OCI-LY1 (cell line): ENCODE results near the gene ITPRID2.

Experiments
- CTCF ChIP-seq: fragments of 200-600 bp; sonication (generic), shearing (Covaris generic); IDR thresholded peaks from 2 replicates; pipeline ENCODE4 v1.5.1; 2017; ENCODE audit warnings: mild to moderate bottlenecking, antibody characterized with exemption, low read length, moderate library complexity, mixed read lengths
- EZH2 ChIP-seq: fragments of 200-600 bp; sonication (generic), shearing (Covaris generic); IDR thresholded peaks from 2 replicates; pipeline ENCODE4 v1.8.0; 2017; ENCODE audit warnings: borderline replicate concordance, mixed run types, mild to moderate bottlenecking, antibody characterized with exemption, low read length, moderate library complexity, mixed read lengths

- TF ChIP-seq CTCF (no peak), EZH2 (no peak)
Observed at GRCh38 chr2:181962142-181962541, 70.6 kb downstream of the ITPRID2 start.
